IgD-negative memory B cell (primary cell): ENCODE measurements around the gene MRPL39. TPM values are rescaled to one million over a fixed set of nuclear protein-coding genes. Genes with fewer than 3 reads are reported as not detected.
A peak's percentile ranks its signal among the peaks of the same experiment; 100 is the strongest.
"Not testable (repeated sequence)": the region's sequence is repeated elsewhere in the genome, so short reads cannot be mapped to it uniquely, and the experiment has no call there.

ENCODE experiments used
- H3K27ac Mint-ChIP-seq, 3 donors: one replicate each; pipeline ENCODE4 v1.8.0; 2020 to 2022; ENCODE audit warnings: mild to moderate bottlenecking in 3 of 3, mixed read lengths in 3 of 3, moderate library complexity in 1 of 3
- H3K27me3 Mint-ChIP-seq: one replicate; pipeline ENCODE4 v1.8.0; 2021; ENCODE audit warnings: mixed read lengths
- H3K36me3 Mint-ChIP-seq: one replicate; pipeline ENCODE4 v1.8.0; 2020; ENCODE audit warnings: mild to moderate bottlenecking, mixed read lengths
- H3K4me1 Mint-ChIP-seq, 3 donors: one replicate each; pipeline ENCODE4 v1.8.0; 2020 to 2022; ENCODE audit warnings: mixed read lengths in 3 of 3, mild to moderate bottlenecking in 1 of 3
- H3K4me3 Mint-ChIP-seq, 4 donors: one replicate each; pipeline ENCODE4 v1.8.0; 2020 to 2022; ENCODE audit warnings: mild to moderate bottlenecking in 4 of 4, mixed read lengths in 4 of 4, moderate library complexity in 3 of 4
- H3K9me3 Mint-ChIP-seq, 3 donors: one replicate each; pipeline ENCODE4 v1.8.0; 2020 to 2021; ENCODE audit warnings: mixed read lengths in 3 of 3, mild to moderate bottlenecking in 1 of 3
- polyA plus RNA-seq: library from polyadenylated mRNA; unstranded; fragments of 300-500 nt; fragmentation: Illumina TruSeq; gene quantifications from one replicate; pipeline ENCODE4 v1.2.3, GENCODE V29; 2021

Gene MRPL39
- polyA plus RNA-seq, 1 donor from 2014 or later = 36.8 TPM

DNA sequence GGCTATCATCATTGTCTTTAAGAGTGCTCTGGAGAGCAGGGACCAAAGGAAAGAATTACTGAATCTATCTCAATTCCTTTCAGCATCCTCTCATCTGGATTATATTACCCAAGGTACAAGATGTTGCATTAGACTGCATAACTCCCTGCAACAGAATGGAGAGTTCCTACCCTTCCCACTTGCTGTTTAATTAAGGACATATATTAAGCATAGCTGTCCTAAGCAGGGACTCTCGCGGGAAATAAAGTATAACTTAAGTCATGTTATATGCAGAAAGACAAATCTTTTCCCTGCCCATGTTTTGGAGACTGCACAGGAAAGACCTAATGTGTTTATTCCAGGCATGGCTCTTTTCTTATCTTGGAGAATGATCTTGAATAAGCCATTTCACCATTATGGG lies 25.0 kb upstream of the MRPL39 start:
- Mint-ChIP-seq H3K27me3 (peaks cover 6% of the 10 kb centered on the region), H3K27ac (no peak overlapping the region), H3K4me3 (no peak overlapping the region), H3K9me3 (peaks cover 0 to 2% (median 0%) of the 10 kb centered on the region in 3 donors), H3K4me1 (no peaks in the 10 kb centered on the region), H3K36me3 (peaks cover 2% of the 10 kb centered on the region)

GRCh38 chr21:25626757-25627156 lies 19.5 kb upstream of the MRPL39 start:
- Mint-ChIP-seq H3K36me3 (no peaks in the 10 kb centered on the region), H3K27ac (no peak overlapping the region), H3K4me1 (no peaks in the 10 kb centered on the region), H3K4me3 (no peak overlapping the region), H3K9me3 (peaks cover 0 to 2% (median 0%) of the 10 kb centered on the region in 3 donors), H3K27me3 (no peaks in the 10 kb centered on the region)

DNA sequence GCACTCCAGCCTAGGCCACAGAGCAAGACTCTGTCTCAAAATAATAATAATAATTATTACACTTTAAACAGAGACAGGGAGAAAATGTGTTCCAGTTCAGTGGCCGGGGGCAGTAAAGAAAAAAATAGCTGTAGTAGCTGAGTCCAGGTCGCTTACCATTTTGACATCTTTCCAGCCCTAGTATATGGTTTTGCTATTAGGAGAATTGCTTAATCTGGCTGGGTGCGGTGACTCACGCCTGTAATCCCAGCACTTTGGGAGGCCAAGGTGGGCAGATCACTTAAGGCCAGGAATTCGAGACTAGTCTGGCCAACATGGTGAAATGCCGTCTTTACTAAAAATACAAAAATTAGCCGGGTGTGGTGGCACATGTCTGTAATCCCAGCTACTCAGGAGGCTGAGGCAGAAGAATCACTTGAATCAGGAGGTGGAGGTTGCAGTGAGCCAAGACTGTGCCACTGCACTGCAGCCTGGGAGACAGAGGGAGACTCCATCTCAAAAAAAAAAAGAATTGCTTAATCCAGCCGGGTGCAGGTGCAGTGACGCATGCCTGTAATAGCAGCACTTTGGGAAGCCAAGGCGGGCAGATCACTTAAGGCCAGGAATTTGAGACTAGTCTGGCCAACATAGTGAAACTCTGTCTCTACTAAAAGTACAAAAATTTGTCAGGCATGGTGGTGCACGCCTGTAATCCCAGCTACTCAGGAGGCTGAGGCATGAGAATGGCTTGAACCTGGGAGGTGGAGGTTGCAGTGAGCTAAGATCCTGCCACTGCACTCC lies 18.7 kb upstream of the MRPL39 start:
- not testable (repeated sequence) for H3K4me3 Mint-ChIP-seq, H3K27ac Mint-ChIP-seq, H3K36me3 Mint-ChIP-seq, H3K27me3 Mint-ChIP-seq, H3K9me3 Mint-ChIP-seq, H3K4me1 Mint-ChIP-seq

DNA sequence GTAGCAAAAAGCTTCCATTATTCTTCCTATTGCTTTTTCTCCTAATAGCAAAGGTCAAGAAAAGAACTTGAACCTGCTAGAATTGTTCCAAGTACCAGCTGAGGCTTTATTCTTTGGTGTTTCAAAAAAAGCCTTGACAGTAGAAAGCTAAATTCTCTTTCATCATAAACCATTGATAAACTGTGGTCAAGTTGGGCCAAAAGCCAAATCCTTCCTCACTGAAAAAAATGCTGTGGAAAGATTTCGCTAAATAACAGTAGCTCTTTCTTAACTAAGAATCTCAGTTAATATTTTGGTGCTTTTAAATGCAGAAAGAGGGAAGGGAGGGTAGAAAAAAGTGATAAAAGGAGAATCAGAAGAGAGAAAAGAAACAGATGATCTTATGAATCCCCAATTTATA lies 17.8 kb upstream of the MRPL39 start:
- H3K9me3 Mint-ChIP-seq = peaks cover 0 to 1% (median 0%) of the 10 kb centered on the region in 3 donors
- H3K36me3 Mint-ChIP-seq = no peaks in the 10 kb centered on the region
- H3K4me3 Mint-ChIP-seq = no peak overlapping the region
- H3K4me1 Mint-ChIP-seq = no peaks in the 10 kb centered on the region
- no peak overlapping the region for H3K27ac Mint-ChIP-seq
- H3K27me3 Mint-ChIP-seq = no peaks in the 10 kb centered on the region

GRCh38 chr21:25624511-25624910 lies 17.2 kb upstream of the MRPL39 start:
- H3K4me3 Mint-ChIP-seq = no peak overlapping the region
- H3K4me1 Mint-ChIP-seq = no peaks in the 10 kb centered on the region
- H3K9me3 Mint-ChIP-seq = no peaks in the 10 kb centered on the region
- no peaks in the 10 kb centered on the region for H3K36me3 Mint-ChIP-seq
- H3K27me3 Mint-ChIP-seq = no peaks in the 10 kb centered on the region
- H3K27ac Mint-ChIP-seq = no peak overlapping the region

DNA sequence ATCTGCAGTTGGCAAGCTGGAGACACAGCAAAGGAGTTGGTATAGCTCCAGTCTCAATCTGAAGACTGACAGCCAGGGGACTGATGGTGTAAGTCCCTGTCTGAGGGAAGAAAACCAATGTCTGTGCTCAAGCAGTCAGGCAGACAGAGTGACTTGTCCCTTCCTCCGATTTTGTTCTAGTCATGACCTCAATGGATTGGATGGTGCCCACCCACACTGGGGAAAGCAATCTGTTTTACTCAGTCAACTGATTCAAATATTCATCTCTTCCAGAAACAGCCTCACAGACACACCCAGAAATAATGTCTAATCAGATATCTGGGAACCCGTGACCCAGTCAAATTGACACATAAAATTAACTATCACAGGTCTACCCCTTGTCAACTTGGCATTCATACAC lies 11.9 kb upstream of the MRPL39 start:
- no peak overlapping the region for H3K27ac Mint-ChIP-seq
- H3K27me3 Mint-ChIP-seq = no peaks in the 10 kb centered on the region
- H3K4me3 Mint-ChIP-seq = no peak overlapping the region
- no peaks in the 10 kb centered on the region for H3K36me3 Mint-ChIP-seq
- no peaks in the 10 kb centered on the region for H3K9me3 Mint-ChIP-seq
- no peaks in the 10 kb centered on the region for H3K4me1 Mint-ChIP-seq

GRCh38 chr21:25615880-25616279 lies 8.6 kb upstream of the MRPL39 start:
- no peaks in the 10 kb centered on the region for H3K9me3 Mint-ChIP-seq
- H3K36me3 Mint-ChIP-seq = peaks cover 3% of the 10 kb centered on the region
- no peaks in the 10 kb centered on the region for H3K4me1 Mint-ChIP-seq
- no peaks in the 10 kb centered on the region for H3K27me3 Mint-ChIP-seq
- H3K27ac Mint-ChIP-seq = no peak overlapping the region
- H3K4me3 Mint-ChIP-seq = no peak overlapping the region

GRCh38 chr21:25614441-25614840 lies 7.2 kb upstream of the MRPL39 start:
- Mint-ChIP-seq H3K27ac (no peak overlapping the region), H3K4me3 (no peak overlapping the region), H3K4me1 (no peaks in the 10 kb centered on the region), H3K9me3 (no peaks in the 10 kb centered on the region), H3K36me3 (peaks cover 3% of the 10 kb centered on the region), H3K27me3 (no peaks in the 10 kb centered on the region)

DNA sequence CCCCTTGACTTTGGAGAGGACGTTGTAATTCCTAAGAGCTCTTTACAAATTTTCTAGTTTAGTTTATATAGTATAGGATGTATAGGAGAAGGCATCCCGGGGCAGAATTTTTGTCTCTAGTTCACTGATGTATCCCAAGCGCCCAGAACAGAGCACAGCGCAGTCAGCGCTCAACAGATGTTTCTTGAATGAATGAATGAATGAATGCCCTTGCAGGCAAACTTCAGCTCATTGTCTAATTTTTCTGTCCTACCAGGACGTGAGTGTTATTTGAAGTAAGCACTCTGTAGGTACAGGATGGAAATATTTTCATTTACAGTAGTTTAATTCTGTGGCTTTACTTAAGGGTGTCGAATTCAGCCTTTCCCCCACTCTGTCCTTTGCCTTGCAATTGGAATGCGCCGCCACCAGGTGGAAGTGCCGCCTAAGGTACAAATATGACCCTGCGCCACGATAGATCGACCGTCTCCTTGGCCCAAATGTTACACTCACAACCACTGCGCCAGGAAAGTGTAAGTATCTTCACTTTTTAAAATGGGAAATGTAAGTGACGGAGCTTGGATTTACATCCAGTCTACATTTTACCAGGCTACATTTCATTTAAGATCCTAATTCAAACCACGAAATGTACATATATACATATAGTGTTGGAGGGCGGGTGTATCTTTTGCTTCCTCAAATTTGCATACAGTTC lies 910 bp upstream of the MRPL39 start:
- Mint-ChIP-seq H3K36me3 (peaks cover 9% of the 10 kb centered on the region), H3K4me3 (peak overlapping the region; percentile 98 to 100 (median 99)), H3K9me3 (no peaks in the 10 kb centered on the region), H3K4me1 (peaks cover 21 to 28% (median 22%) of the 10 kb centered on the region in 3 donors), H3K27me3 (no peaks in the 10 kb centered on the region), H3K27ac (peak overlapping the region; percentile 59 to 90 (median 83))

- H3K9me3 Mint-ChIP-seq = no peaks in the 10 kb centered on the region
- peaks cover 7 to 13% (median 10%) of the 10 kb centered on the region in 3 donors for H3K4me1 Mint-ChIP-seq
- H3K27me3 Mint-ChIP-seq = no peaks in the 10 kb centered on the region
- no peak overlapping the region for H3K4me3 Mint-ChIP-seq
- H3K27ac Mint-ChIP-seq = no peak overlapping the region
- peaks cover 15% of the 10 kb centered on the region for H3K36me3 Mint-ChIP-seq
Measured at GRCh38 chr21:25589887-25590286, 17.4 kb downstream of the MRPL39 start.

DNA sequence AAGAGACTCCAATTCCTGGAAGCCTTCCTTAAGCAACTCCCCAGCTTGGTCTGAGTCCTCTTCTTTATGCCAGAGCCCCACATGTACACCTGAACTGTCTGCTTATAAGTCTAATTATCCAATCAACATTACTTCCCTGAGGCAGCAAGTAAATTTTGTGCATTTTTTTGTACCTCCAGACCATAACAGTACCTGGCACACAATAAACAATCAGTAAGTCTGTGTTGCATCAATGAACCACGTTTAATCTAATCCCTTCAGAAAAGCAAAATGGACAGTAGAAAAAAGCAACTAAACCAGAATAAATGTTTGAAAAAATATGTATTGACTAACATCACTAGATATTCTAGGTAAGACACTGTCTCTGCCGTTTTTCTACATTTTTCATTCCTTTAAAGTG lies 20.5 kb downstream of the MRPL39 start:
- Mint-ChIP-seq H3K27ac (peak overlapping the region in 2 of 3 donors; percentile 74 to 76), H3K4me3 (no peak overlapping the region), H3K4me1 (peaks cover 13 to 30% (median 23%) of the 10 kb centered on the region in 3 donors), H3K27me3 (no peaks in the 10 kb centered on the region), H3K36me3 (peaks cover 11% of the 10 kb centered on the region), H3K9me3 (no peaks in the 10 kb centered on the region)

DNA sequence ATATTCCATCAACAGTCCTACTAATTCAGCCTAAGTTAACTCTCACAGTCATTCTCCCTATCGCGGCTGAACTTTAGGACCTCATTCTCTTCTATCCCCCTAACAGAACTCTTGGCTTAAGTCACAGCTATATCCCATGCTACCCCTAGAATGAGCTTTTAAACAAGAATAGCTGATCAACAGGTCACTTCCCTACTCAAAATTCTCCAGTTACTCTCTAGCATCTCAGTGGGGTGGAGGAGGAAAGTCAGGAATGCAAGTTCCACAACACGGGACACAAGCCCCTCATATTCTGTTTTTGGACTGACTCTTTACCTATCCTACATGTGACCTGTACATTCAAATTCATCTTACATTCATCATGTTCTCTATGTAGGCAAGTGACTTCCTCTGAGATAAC lies 21.0 kb downstream of the MRPL39 start:
- no peaks in the 10 kb centered on the region for H3K9me3 Mint-ChIP-seq
- no peak overlapping the region for H3K4me3 Mint-ChIP-seq
- peak overlapping the region in 1 of 3 donors; percentile 76 for H3K27ac Mint-ChIP-seq
- peaks cover 13 to 30% (median 23%) of the 10 kb centered on the region in 3 donors for H3K4me1 Mint-ChIP-seq
- H3K36me3 Mint-ChIP-seq = peaks cover 11% of the 10 kb centered on the region
- no peaks in the 10 kb centered on the region for H3K27me3 Mint-ChIP-seq

GRCh38 chr21:25584833-25585676 lies 22.2 kb downstream of the MRPL39 start:
- peaks cover 11% of the 10 kb centered on the region for H3K36me3 Mint-ChIP-seq
- no peak overlapping the region for H3K4me3 Mint-ChIP-seq
- peaks cover 12 to 28% (median 23%) of the 10 kb centered on the region in 3 donors for H3K4me1 Mint-ChIP-seq

DNA sequence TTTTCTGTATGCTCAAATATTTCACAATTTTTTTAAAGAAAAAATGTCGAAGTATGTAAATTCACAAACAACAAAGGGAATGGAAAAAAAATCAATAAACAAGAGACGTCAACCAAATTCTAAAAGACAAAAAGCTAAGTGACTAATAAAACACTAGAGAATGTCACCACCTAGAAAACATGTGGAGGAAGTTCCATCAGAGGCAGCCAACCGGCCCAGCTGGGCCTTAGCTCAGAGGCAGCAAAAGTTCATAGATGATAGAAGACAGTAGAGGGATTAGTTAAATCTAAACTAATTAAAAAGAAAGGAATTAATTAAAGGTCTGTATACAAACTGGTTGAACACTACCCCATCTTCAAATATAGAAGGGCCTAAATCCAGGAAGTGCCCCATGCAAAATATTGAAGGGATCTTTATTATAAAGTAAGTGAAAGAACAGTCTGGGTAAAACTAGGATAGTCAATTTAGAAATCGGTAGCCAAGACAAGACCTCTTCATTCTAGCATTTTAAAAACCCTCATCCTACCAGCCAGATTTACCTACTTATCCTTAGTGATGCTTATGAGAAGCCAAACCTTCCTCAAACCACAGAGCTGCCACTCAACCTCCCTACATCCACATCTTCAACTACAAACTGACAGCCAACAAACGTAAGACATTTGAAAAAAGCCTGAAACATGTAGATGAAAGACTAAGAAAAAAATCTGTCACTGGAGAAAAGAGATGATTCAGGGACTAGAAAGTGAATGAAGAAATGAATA lies 23.7 kb downstream of the MRPL39 start:
- Mint-ChIP-seq H3K27me3 (no peaks in the 10 kb centered on the region), H3K9me3 (no peaks in the 10 kb centered on the region), H3K36me3 (peaks cover 5% of the 10 kb centered on the region), H3K4me3 (no peak overlapping the region), H3K4me1 (peaks cover 9 to 28% (median 18%) of the 10 kb centered on the region in 3 donors), H3K27ac (peak overlapping the region; percentile 0 to 78 (median 47))

More at GRCh38 chr21:25584833-25585676, 22.2 kb downstream of the MRPL39 start:
- H3K27ac Mint-ChIP-seq = peak overlapping the region in 2 of 3 donors; percentile 8 to 68
- no peaks in the 10 kb centered on the region for H3K9me3 Mint-ChIP-seq
- no peaks in the 10 kb centered on the region for H3K27me3 Mint-ChIP-seq
